ENCODE results near the gene KLHL22. TPM values are rescaled to one million over a fixed set of nuclear protein-coding genes. Genes with fewer than 3 reads are reported as not detected.
"Not testable (repeated sequence)": the region's sequence is repeated elsewhere in the genome, so short reads cannot be mapped to it uniquely, and the experiment has no call there.

Gene KLHL22, protein sequence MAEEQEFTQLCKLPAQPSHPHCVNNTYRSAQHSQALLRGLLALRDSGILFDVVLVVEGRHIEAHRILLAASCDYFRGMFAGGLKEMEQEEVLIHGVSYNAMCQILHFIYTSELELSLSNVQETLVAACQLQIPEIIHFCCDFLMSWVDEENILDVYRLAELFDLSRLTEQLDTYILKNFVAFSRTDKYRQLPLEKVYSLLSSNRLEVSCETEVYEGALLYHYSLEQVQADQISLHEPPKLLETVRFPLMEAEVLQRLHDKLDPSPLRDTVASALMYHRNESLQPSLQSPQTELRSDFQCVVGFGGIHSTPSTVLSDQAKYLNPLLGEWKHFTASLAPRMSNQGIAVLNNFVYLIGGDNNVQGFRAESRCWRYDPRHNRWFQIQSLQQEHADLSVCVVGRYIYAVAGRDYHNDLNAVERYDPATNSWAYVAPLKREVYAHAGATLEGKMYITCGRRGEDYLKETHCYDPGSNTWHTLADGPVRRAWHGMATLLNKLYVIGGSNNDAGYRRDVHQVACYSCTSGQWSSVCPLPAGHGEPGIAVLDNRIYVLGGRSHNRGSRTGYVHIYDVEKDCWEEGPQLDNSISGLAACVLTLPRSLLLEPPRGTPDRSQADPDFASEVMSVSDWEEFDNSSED
- 29.3 and 31.1 TPM in 2 replicates for total RNA-seq

- peak; percentile 41 for DNase-seq (ENCODE audit: low read depth)
- TF ChIP-seq, protein P1, sequence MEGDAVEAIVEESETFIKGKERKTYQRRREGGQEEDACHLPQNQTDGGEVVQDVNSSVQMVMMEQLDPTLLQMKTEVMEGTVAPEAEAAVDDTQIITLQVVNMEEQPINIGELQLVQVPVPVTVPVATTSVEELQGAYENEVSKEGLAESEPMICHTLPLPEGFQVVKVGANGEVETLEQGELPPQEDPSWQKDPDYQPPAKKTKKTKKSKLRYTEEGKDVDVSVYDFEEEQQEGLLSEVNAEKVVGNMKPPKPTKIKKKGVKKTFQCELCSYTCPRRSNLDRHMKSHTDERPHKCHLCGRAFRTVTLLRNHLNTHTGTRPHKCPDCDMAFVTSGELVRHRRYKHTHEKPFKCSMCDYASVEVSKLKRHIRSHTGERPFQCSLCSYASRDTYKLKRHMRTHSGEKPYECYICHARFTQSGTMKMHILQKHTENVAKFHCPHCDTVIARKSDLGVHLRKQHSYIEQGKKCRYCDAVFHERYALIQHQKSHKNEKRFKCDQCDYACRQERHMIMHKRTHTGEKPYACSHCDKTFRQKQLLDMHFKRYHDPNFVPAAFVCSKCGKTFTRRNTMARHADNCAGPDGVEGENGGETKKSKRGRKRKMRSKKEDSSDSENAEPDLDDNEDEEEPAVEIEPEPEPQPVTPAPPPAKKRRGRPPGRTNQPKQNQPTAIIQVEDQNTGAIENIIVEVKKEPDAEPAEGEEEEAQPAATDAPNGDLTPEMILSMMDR (IDR thresholded peaks at IDR 0.05; ENCODE audit: insufficient read depth, low read depth, low read length): peak; percentile 4
- H3K4me3 ChIP-seq (ENCODE audit: low read depth, low read length): peak within 1 kb of the TSS; percentile 83
Measured at GRCh38 chr22:20494978-20495860, at the start of gene KLHL22. Gene KLHL22, minus strand, starts transcription at chr22:20495795. Its CDS starts 6,584 bp downstream, at chr22:20489211.

DNA sequence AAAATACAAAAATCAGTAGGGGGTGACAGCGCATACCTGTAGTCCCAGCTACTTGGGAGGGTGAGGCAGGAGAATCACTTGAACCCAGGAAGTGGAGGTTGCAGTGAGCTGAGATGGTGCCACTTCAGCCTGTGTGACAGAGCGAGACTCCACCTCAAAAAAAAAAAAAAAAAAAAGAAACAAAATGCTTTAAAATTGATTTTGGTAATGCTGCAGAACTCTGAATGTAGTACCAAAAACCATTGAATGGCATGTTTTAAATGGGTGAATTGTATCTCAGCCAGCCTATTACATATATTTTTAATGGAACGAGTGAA is 49.7 kb upstream of the KLHL22 start:
- not testable (repeated sequence) for H3K4me3 ChIP-seq (ENCODE audit: low read depth, low read length); DNase-seq (ENCODE audit: low read depth)

GRCh38 chr22:20542736-20543135 is 47.1 kb upstream of the KLHL22 start:
- DNase-seq (ENCODE audit: low read depth): no peak
- TF ChIP-seq, protein P1 (IDR thresholded peaks at IDR 0.05; ENCODE audit: insufficient read depth, low read depth, low read length): no peak
- H3K4me3 ChIP-seq (ENCODE audit: low read depth, low read length): no peak overlapping the region

DNA sequence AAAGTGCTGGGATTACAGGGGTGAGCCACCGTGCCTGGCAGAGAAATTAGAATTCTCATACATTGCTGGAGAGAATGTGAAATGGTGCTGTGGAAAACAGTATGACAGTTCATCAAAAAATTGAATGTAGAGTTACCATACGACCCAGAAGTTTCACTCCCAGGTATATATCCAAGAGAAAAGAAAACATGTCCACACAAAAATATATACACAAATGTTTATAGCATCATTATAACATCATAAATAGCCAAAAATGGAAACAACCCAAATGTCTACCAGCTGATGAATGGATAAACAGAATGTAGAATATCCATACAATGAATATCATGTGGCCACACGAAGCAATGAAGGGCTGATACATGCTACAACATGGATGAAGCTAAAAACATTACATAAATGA is 46.5 kb upstream of the KLHL22 start:
- H3K4me3 ChIP-seq (ENCODE audit: low read depth, low read length): no peak overlapping the region
- TF ChIP-seq, protein P1 (IDR thresholded peaks at IDR 0.05; ENCODE audit: insufficient read depth, low read depth, low read length): no peak

GRCh38 chr22:20538875-20539274 is 43.3 kb upstream of the KLHL22 start:
- DNase-seq (ENCODE audit: low read depth): not testable (repeated sequence)

More for the DNA sequence above, 46.5 kb upstream of the KLHL22 start:
- no peak for DNase-seq (ENCODE audit: low read depth)

GRCh38 chr22:20537983-20538382 is 42.4 kb upstream of the KLHL22 start:
- no peak for DNase-seq (ENCODE audit: low read depth)
- no peak overlapping the region for H3K4me3 ChIP-seq (ENCODE audit: low read depth, low read length)
- TF ChIP-seq, protein P1 (IDR thresholded peaks at IDR 0.05; ENCODE audit: insufficient read depth, low read depth, low read length): no peak

More at GRCh38 chr22:20538875-20539274, 43.3 kb upstream of the KLHL22 start:
- not testable (repeated sequence) for H3K4me3 ChIP-seq (ENCODE audit: low read depth, low read length)

DNA sequence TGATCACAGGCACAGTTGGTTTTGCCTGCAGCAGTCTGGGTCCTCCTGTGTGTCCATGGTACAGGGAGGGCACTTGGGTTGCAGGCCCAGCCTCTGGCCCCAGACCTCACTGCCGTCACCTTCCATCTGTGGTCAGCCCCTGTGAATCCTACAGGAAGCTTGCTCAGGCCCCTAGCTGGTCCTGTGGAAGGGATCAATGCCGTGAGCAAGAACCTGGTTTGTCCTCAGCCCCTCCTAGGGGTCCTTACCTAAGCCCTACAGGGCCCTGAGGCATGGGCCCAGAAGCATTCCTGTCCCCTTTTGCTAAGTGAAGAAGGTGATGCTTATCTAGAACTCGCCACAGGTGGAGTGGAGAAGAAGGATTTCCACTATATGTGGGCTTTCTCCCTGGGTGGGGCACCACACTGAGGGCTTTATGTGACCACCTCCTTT is 41.7 kb upstream of the KLHL22 start:
- DNase-seq (ENCODE audit: low read depth): no peak
- H3K4me3 ChIP-seq (ENCODE audit: low read depth, low read length): no peak overlapping the region
- TF ChIP-seq, protein P1 (IDR thresholded peaks at IDR 0.05; ENCODE audit: insufficient read depth, low read depth, low read length): no peak

All from fibroblast of villous mesenchyme (primary cell).